GM18507 (cell line): ENCODE measurements around the gene RSPH3.
"Not testable (repeated sequence)": the region's sequence is repeated elsewhere in the genome, so short reads cannot be mapped to it uniquely, and the experiment has no call there.

Experiments
- DNase-seq: peaks from one replicate; pipeline ENCODE4 v3.0.0; 2011; ENCODE audit warnings: low read depth; ENCODE audit not compliant: insufficient read length; ENCODE audit errors: extremely low spot score
- FAIRE-seq: peaks from 2 replicates; lab custom pipeline; 2011; peaks lifted over from hg19 to GRCh38; lab: Jason Lieb, UNC

The RSPH3 gene

GRCh38 chr6:159031846-159032245, 31.8 kb upstream of the RSPH3 start:
- FAIRE-seq = no peak
- no peak for DNase-seq

- FAIRE-seq (no peak), DNase-seq (no peak)
Measured at GRCh38 chr6:159030168-159030567, 30.2 kb upstream of the RSPH3 start.

GRCh38 chr6:159025224-159025623, 25.2 kb upstream of the RSPH3 start:
- DNase-seq, FAIRE-seq: not testable (repeated sequence)

- DNase-seq (no peak), FAIRE-seq (no peak)
Measured at GRCh38 chr6:159023893-159024292, 23.9 kb upstream of the RSPH3 start.

GRCh38 chr6:159020011-159020410, 20.0 kb upstream of the RSPH3 start:
- FAIRE-seq (no peak), DNase-seq (no peak)

GRCh38 chr6:159017757-159018559, 18.0 kb upstream of the RSPH3 start:
- DNase-seq (no peak), FAIRE-seq (peak; percentile 54)

GRCh38 chr6:159014406-159014805, 14.4 kb upstream of the RSPH3 start:
- DNase-seq (no peak), FAIRE-seq (no peak)

GRCh38 chr6:159013229-159013628, 13.2 kb upstream of the RSPH3 start:
- DNase-seq = no peak
- FAIRE-seq = no peak

GRCh38 chr6:159012201-159012600, 12.2 kb upstream of the RSPH3 start:
- DNase-seq (no peak), FAIRE-seq (no peak)

- not testable (repeated sequence) for DNase-seq, FAIRE-seq
Measured at GRCh38 chr6:159010037-159010612, 10.1 kb upstream of the RSPH3 start.

GRCh38 chr6:159008656-159009288, 8.8 kb upstream of the RSPH3 start:
- DNase-seq (no peak), FAIRE-seq (peak; percentile 73)

- FAIRE-seq (no peak), DNase-seq (no peak)
Measured at GRCh38 chr6:159007510-159007909, 7.5 kb upstream of the RSPH3 start.

GRCh38 chr6:159005436-159005835, 5.4 kb upstream of the RSPH3 start:
- no peak for DNase-seq
- FAIRE-seq = no peak

- no peak for FAIRE-seq
- DNase-seq = no peak
Measured at GRCh38 chr6:159004592-159004991, 4.6 kb upstream of the RSPH3 start.

- no peak for FAIRE-seq
Measured at GRCh38 chr6:159002432-159003155, 2.6 kb upstream of the RSPH3 start.

GRCh38 chr6:158999154-158999665, 792 bp downstream of the RSPH3 start:
- peak; percentile 54 for FAIRE-seq
- no peak for DNase-seq

More at GRCh38 chr6:159002432-159003155, 2.6 kb upstream of the RSPH3 start:
- no peak for DNase-seq

- FAIRE-seq (no peak), DNase-seq (no peak)
Measured at GRCh38 chr6:158996856-158997255, 3.1 kb downstream of the RSPH3 start.

GRCh38 chr6:158993639-158994038, 6.4 kb downstream of the RSPH3 start:
- no peak for DNase-seq
- FAIRE-seq = no peak

GRCh38 chr6:158991017-158991723, 8.8 kb downstream of the RSPH3 start:
- FAIRE-seq = no peak
- no peak for DNase-seq
